ENCODE measurements around the gene ENOX1. TPM values are rescaled to one million over a fixed set of nuclear protein-coding genes. Genes with fewer than 3 reads are reported as not detected.

ENOX1 gene
- total RNA-seq, 1 donor from 2014 or later = 0.71 TPM

GRCh38 chr13:43205416-43205815 is 581.4 kb downstream of the ENOX1 start:
- TF ChIP-seq, protein P1, sequence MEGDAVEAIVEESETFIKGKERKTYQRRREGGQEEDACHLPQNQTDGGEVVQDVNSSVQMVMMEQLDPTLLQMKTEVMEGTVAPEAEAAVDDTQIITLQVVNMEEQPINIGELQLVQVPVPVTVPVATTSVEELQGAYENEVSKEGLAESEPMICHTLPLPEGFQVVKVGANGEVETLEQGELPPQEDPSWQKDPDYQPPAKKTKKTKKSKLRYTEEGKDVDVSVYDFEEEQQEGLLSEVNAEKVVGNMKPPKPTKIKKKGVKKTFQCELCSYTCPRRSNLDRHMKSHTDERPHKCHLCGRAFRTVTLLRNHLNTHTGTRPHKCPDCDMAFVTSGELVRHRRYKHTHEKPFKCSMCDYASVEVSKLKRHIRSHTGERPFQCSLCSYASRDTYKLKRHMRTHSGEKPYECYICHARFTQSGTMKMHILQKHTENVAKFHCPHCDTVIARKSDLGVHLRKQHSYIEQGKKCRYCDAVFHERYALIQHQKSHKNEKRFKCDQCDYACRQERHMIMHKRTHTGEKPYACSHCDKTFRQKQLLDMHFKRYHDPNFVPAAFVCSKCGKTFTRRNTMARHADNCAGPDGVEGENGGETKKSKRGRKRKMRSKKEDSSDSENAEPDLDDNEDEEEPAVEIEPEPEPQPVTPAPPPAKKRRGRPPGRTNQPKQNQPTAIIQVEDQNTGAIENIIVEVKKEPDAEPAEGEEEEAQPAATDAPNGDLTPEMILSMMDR (IDR thresholded peaks at IDR 0.05; ENCODE audit: insufficient read depth, low read length, poor library complexity, severe bottlenecking) = no peak
- no peak for DNase-seq (ENCODE audit: low read depth)
- Histone ChIP-seq H3K27me3 (ENCODE audit: control insufficient read depth, insufficient read depth, low read length) (no peaks in the 10 kb centered on the region), H3K4me3 (ENCODE audit: low read depth, low read length) (no peak overlapping the region), H3K36me3 (ENCODE audit: control insufficient read depth, insufficient read depth, low read length) (no peaks in the 10 kb centered on the region)

DNA sequence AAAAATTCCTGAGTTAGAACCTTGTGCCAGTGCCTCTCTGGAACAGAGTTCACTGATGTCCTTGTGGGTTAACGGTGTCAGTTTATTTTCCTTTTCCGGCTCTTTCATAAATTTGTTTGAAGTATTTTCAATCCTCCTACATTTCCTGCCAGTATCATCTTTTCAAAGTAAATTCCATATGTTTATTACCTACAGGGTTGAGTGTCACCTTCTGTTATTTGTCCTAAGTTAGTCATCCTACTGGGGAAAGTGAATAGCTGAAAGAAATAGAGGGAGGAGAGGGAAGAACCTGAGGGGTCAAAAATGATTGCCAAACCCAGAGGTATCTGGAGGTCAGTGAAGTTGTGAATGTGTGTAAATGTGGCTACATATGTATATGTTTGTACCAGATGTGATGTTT is 582.2 kb downstream of the ENOX1 start:
- Histone ChIP-seq H3K4me3 (ENCODE audit: low read depth, low read length) (no peak overlapping the region), H3K36me3 (ENCODE audit: control insufficient read depth, insufficient read depth, low read length) (no peaks in the 10 kb centered on the region), H3K27me3 (ENCODE audit: control insufficient read depth, insufficient read depth, low read length) (no peaks in the 10 kb centered on the region)
- no peak for DNase-seq (ENCODE audit: low read depth)
- TF ChIP-seq, protein P1 (IDR thresholded peaks at IDR 0.05; ENCODE audit: insufficient read depth, low read length, poor library complexity, severe bottlenecking) = no peak

- DNase-seq (ENCODE audit: low read depth) = no peak
- Histone ChIP-seq H3K27me3 (ENCODE audit: control insufficient read depth, insufficient read depth, low read length) (no peaks in the 10 kb centered on the region), H3K4me3 (ENCODE audit: low read depth, low read length) (no peak overlapping the region), H3K36me3 (ENCODE audit: control insufficient read depth, insufficient read depth, low read length) (no peaks in the 10 kb centered on the region)
- TF ChIP-seq, protein P1 (IDR thresholded peaks at IDR 0.05; ENCODE audit: insufficient read depth, low read length, poor library complexity, severe bottlenecking) = no peak
These were observed 583.0 kb downstream of the ENOX1 start for GRCh38 chr13:43203781-43204180.

DNA sequence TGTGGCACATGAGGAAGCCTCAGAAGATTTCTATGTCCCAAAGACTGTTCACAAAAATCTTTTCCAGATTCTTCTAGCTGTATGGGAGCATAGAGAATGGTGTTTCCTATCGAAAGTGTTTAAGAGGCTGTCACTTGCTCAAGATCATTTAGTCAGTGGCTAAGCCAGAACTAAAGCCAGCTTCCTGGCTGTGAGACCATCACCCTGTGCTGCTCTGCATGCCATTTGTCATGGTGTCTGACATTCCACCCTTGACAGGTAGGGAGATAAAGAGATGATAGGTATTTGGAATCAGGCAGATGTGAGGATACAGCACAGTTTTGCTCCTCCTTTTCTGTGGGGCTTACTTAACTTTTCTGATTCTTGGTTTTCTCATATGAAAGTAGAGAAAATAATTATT is 586.0 kb downstream of the ENOX1 start:
- no peak for DNase-seq (ENCODE audit: low read depth)
- no peak overlapping the region for H3K4me3 ChIP-seq (ENCODE audit: low read depth, low read length)
- no peaks in the 10 kb centered on the region for H3K27me3 ChIP-seq (ENCODE audit: control insufficient read depth, insufficient read depth, low read length)
- H3K36me3 ChIP-seq (ENCODE audit: control insufficient read depth, insufficient read depth, low read length) = no peaks in the 10 kb centered on the region
- TF ChIP-seq, protein P1 (IDR thresholded peaks at IDR 0.05; ENCODE audit: insufficient read depth, low read length, poor library complexity, severe bottlenecking) = no peak

DNA sequence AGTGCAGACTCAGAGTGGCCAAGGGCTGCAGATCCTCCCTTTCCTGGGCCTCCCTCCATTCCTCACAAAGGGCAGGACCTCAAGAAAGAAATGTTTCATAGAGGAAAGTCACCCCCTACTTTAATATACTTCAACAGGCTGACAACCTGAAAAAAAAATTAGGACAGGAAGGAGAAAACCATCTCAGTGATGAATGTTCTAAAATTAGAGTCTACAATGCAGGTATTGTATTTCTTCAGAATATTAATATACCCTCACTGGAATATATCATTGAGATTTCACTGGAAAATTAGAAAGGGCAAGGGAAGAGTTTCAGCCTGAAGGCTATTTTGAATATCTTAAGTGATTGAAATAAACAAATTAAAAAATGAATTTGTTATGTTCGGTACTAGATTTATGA is 586.5 kb downstream of the ENOX1 start:
- no peaks in the 10 kb centered on the region for H3K27me3 ChIP-seq (ENCODE audit: control insufficient read depth, insufficient read depth, low read length)
- no peak for DNase-seq (ENCODE audit: low read depth)
- H3K4me3 ChIP-seq (ENCODE audit: low read depth, low read length) = no peak overlapping the region
- TF ChIP-seq, protein P1 (IDR thresholded peaks at IDR 0.05; ENCODE audit: insufficient read depth, low read length, poor library complexity, severe bottlenecking) = no peak
- H3K36me3 ChIP-seq (ENCODE audit: control insufficient read depth, insufficient read depth, low read length) = no peaks in the 10 kb centered on the region

- H3K4me3 ChIP-seq (ENCODE audit: low read depth, low read length) = no peak overlapping the region
- TF ChIP-seq, protein P1 (IDR thresholded peaks at IDR 0.05; ENCODE audit: insufficient read depth, low read length, poor library complexity, severe bottlenecking) = no peak
- no peak for DNase-seq (ENCODE audit: low read depth)
- H3K36me3 ChIP-seq (ENCODE audit: control insufficient read depth, insufficient read depth, low read length) = no peaks in the 10 kb centered on the region
- no peaks in the 10 kb centered on the region for H3K27me3 ChIP-seq (ENCODE audit: control insufficient read depth, insufficient read depth, low read length)
These were observed 589.9 kb downstream of the ENOX1 start for GRCh38 chr13:43196750-43197370.

Data from kidney epithelial cell (primary cell).